Measurements from ENCODE around the gene SLC6A18. TPM values are rescaled to one million over a fixed set of nuclear protein-coding genes. Genes with fewer than 3 reads are reported as not detected.

SLC6A18 gene
- total and polyA plus RNA-seq, 2 of the 4 experiments (the other 2 are of a cell fraction), result not detected

DNA sequence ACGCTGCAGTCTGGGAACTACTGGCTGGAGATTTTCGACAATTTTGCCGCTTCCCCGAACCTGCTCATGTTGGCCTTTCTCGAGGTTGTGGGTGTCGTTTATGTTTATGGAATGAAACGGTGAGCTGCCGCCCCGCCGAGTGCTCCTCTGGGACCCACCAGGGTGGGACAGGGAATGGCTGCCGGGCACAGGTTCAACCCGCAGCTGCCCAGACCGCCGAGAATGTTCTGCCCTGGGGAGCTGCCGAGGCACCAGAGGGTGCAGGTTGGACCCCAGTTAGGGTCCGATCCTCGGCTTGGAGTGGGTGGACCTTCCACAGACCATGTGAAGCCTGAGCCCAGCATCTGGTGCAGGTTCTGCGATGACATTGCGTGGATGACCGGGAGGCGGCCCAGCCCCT lies 19.1 kb downstream of the SLC6A18 start:
- Histone ChIP-seq H3K4me3 (ENCODE audit: insufficient read depth, low read depth, low read length) (no peak overlapping the region), H3K14ac (replicated peaks; ENCODE audit: low read depth, low read length) (no peak overlapping the region), H3K27ac (ENCODE audit: insufficient read depth, low read length) (no peak overlapping the region), H2AFZ (replicated peaks; ENCODE audit: low read length, poor library complexity) (no peak overlapping the region), H3K9ac (ENCODE audit: low read depth, low read length) (no peak overlapping the region), H4K91ac (ENCODE audit: insufficient read depth, low read depth, low read length) (no peak overlapping the region), H2BK15ac (ENCODE audit: low read depth, low read length) (no peak overlapping the region), H2BK120ac (ENCODE audit: low read depth, low read length) (no peak overlapping the region), H2BK5ac (ENCODE audit: low read depth, low read length, poor library complexity, severe bottlenecking) (no peak overlapping the region), H3K9me3 (ENCODE audit: control insufficient read depth, insufficient read depth, low read length) (no peaks in the 10 kb centered on the region), H4K5ac (ENCODE audit: low read depth, low read length) (no peak overlapping the region), H2AK5ac (ENCODE audit: low read depth, low read length) (no peak overlapping the region), H3K36me3 (ENCODE audit: control insufficient read depth, insufficient read depth, low read length) (no peaks in the 10 kb centered on the region), H3K4ac (ENCODE audit: low read depth, low read length) (no peak overlapping the region), H3K79me1 (ENCODE audit: low read depth in 1 of 2, low read length in 2 of 2) (no peaks in the 10 kb centered on the region), H3K4me2 (ENCODE audit: low read depth, low read length) (no peak overlapping the region), H2AK9ac (replicated peaks; ENCODE audit: low read depth, low read length, poor library complexity) (no peak overlapping the region), H3K4me1 (ENCODE audit: control insufficient read depth, insufficient read depth, low read length) (no peaks in the 10 kb centered on the region), H3K18ac (ENCODE audit: low read depth, low read length) (no peak overlapping the region), H3K9me1 (ENCODE audit: insufficient read depth, low read length) (no peaks in the 10 kb centered on the region), H3K56ac (ENCODE audit: extremely low read depth, insufficient read depth, low read length) (no peak overlapping the region), H4K8ac (ENCODE audit: low read depth in 2 of 2, low read length in 2 of 2) (no peak overlapping the region), H4K20me1 (ENCODE audit: insufficient read depth, low read length) (no peaks in the 10 kb centered on the region), H3K23ac (ENCODE audit: low read depth, low read length) (no peak overlapping the region), H3K27me3 (ENCODE audit: control insufficient read depth, insufficient read depth, low read length) (peaks cover 5% of the 10 kb centered on the region; the same call in 1 of the 2 replicates), H2BK20ac (ENCODE audit: low read depth, low read length) (no peak overlapping the region)
- WGBS, 2 experiments (ENCODE audit: extremely low coverage in 2 of 2, insufficient read length in 1 of 2), result 60% methylated on average over 8 of the region's 21 CpGs; no CpG with 5 or more reads in 1 of the 2 experiments
- ChIA-PET CTCF (no interaction called here), POLR2A (ENCODE audit: unreplicated experiment) (no interaction called here)
- in situ Hi-C loops (cut with MboI; ENCODE audit: low sequenced_read_pairs), result no loop called here
- intact Hi-C loops (cut with micrococcal nuclease), result no loop called here
- TF ChIP-seq MAZ (IDR thresholded peaks at IDR 0.05; ENCODE audit: borderline replicate concordance, low read depth, low read length), result no peak
- TF ChIP-seq, protein P1, sequence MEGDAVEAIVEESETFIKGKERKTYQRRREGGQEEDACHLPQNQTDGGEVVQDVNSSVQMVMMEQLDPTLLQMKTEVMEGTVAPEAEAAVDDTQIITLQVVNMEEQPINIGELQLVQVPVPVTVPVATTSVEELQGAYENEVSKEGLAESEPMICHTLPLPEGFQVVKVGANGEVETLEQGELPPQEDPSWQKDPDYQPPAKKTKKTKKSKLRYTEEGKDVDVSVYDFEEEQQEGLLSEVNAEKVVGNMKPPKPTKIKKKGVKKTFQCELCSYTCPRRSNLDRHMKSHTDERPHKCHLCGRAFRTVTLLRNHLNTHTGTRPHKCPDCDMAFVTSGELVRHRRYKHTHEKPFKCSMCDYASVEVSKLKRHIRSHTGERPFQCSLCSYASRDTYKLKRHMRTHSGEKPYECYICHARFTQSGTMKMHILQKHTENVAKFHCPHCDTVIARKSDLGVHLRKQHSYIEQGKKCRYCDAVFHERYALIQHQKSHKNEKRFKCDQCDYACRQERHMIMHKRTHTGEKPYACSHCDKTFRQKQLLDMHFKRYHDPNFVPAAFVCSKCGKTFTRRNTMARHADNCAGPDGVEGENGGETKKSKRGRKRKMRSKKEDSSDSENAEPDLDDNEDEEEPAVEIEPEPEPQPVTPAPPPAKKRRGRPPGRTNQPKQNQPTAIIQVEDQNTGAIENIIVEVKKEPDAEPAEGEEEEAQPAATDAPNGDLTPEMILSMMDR (conservative IDR thresholded peaks at IDR 0.05; ENCODE audit: low read depth, low read length), result no peak
- no peak for TF ChIP-seq MAFK (IDR thresholded peaks at IDR 0.05; ENCODE audit: low read depth, low read length)
- no peak for TF ChIP-seq CHD1 (IDR thresholded peaks at IDR 0.05; ENCODE audit: low read depth, low read length)
- no peak for TF ChIP-seq SMC3 (IDR thresholded peaks at IDR 0.05; ENCODE audit: low read depth, low read length)
- no peak for TF ChIP-seq POLR2A (IDR thresholded peaks at IDR 0.05; ENCODE audit: low read depth, low read length)
- no peak for TF ChIP-seq RAD21 (IDR thresholded peaks at IDR 0.05; ENCODE audit: low read length)
- TF ChIP-seq RFX5 (IDR thresholded peaks at IDR 0.05; ENCODE audit: low read depth, low read length), result no peak
- no peak for TF ChIP-seq CEBPB (IDR thresholded peaks at IDR 0.05; ENCODE audit: low read depth, low read length)
- TF ChIP-seq BHLHE40 (IDR thresholded peaks at IDR 0.05; ENCODE audit: low read depth, low read length), result no peak
- TF ChIP-seq FOS (IDR thresholded peaks at IDR 0.05; ENCODE audit: low read depth, low read length), result no peak
- no peak for DNase-seq
- no TSS peak for BruUV-seq (replicated peaks)
- dilution Hi-C loops (cut with HindIII; ENCODE audit: low sequenced_read_pairs, unreplicated experiment), result no loop called here
- no peak for ATAC-seq (ENCODE audit: low read depth)
